Neutrophil (primary cell): Measurements from ENCODE around the gene TBX20.

Experiments used
- H3K27ac ChIP-seq: fragments of 200-600 bp; sonication (generic); 2 replicates; pipeline ENCODE4 v1.5.1; 2016; ENCODE audit warnings: mild to moderate bottlenecking, moderate library complexity
- H3K27me3 ChIP-seq: fragments of 200-600 bp; sonication (generic); 2 replicates; pipeline ENCODE4 v1.6.0; 2016; ENCODE audit warnings: mild to moderate bottlenecking
- H3K36me3 ChIP-seq: fragments of 200-600 bp; sonication (generic); 2 replicates; pipeline ENCODE4 v1.5.1; 2017
- H3K4me1 ChIP-seq, 2 experiments: fragments of 200-600 bp in 1 of 2; sonication (generic) in 1 of 2; 1 replicate in 1 of 2; 2 replicates in 1 of 2; pipeline versions ENCODE4 v1.5.1 to v1.6.1; 2013 to 2016; ENCODE audit warnings: low read depth in 1 of 2, low read length in 1 of 2, mild to moderate bottlenecking in 1 of 2, moderate library complexity in 1 of 2; ENCODE audit not compliant: control insufficient read depth in 1 of 2, insufficient read depth in 1 of 2
- H3K4me3 ChIP-seq, 2 experiments: fragments of 200-600 bp in 1 of 2; sonication (generic) in 1 of 2; 1 replicate in 1 of 2; 2 replicates in 1 of 2; pipeline ENCODE4 v1.5.1; 2013 to 2016; ENCODE audit warnings: low read depth in 1 of 2, low read length in 1 of 2, mild to moderate bottlenecking in 1 of 2, moderate library complexity in 1 of 2
- H3K9me3 ChIP-seq: fragments of 200-600 bp; sonication (generic); 2 replicates; pipeline ENCODE4 v1.5.1; 2016
- CTCF ChIP-seq: fragments of 200-600 bp; sonication (generic); IDR thresholded peaks from 2 replicates; pipeline ENCODE4 v1.5.1; 2016; ENCODE audit warnings: antibody characterized with exemption

Gene TBX20

GRCh38 chr7:35258125-35258867, 4.4 kb upstream of the TBX20 start:
- peaks cover 100% of the 10 kb centered on the region for H3K27me3 ChIP-seq
- H3K4me3 ChIP-seq: no peak overlapping the region
- peaks cover 11% of the 10 kb centered on the region in 2 experiments for H3K4me1 ChIP-seq
- H3K36me3 ChIP-seq: no peaks in the 10 kb centered on the region
- H3K27ac ChIP-seq: no peak overlapping the region
- TF ChIP-seq CTCF: no peak
- H3K9me3 ChIP-seq: no peaks in the 10 kb centered on the region

GRCh38 chr7:35257251-35258124, 3.6 kb upstream of the TBX20 start:
- no peak for TF ChIP-seq CTCF
- H3K27ac ChIP-seq: no peak overlapping the region
- H3K4me3 ChIP-seq: no peak overlapping the region
- H3K9me3 ChIP-seq: no peaks in the 10 kb centered on the region
- peaks cover 11 to 12% of the 10 kb centered on the region in 2 experiments for H3K4me1 ChIP-seq
- H3K27me3 ChIP-seq: peaks cover 100% of the 10 kb centered on the region
- no peaks in the 10 kb centered on the region for H3K36me3 ChIP-seq

DNA sequence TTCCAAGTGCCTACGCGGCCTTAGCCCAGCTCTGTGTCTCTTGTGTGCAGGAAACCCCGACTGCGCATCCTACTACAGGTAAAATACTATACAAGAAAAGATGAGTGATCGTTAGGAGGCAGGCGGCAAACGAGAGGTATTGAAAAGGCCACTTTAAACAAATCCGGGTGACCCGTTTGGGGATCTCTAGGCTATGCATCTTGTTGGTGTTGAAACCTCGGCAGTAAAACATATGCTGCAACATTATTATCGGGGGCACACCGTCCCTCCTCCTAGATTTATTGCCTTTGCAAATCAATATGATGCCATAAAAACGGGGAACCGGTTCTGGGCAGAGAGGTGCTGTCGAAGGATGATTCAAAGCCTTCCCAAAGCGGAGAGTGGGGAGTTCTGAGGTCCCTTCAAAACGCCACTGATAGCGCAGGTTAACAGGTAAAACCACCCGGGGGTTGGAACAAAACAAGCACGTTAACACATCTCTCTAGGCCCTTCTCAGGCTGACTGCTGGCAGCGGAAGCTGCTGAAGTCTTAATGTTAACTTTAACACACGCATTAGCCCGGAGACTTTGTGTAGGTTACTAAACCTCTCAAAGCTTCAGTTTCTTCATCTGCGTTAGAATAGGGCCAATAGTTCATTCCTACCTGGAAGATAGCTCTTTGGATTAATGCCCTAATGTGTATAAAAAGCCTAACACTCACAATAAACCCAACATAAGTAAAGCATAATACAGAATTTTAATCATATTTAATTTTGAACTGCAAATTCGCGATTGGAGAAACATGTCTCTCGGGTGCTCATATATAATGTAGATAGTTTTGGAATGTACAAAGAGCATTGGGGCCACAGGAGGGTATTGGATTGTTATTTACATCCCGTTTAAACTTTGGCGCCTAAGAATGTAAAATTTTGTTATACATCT, 2.6 kb upstream of the TBX20 start:
- no peak overlapping the region for H3K4me3 ChIP-seq
- H3K27me3 ChIP-seq: peaks cover 100% of the 10 kb centered on the region
- H3K36me3 ChIP-seq: no peaks in the 10 kb centered on the region
- H3K27ac ChIP-seq: no peak overlapping the region
- H3K9me3 ChIP-seq: no peaks in the 10 kb centered on the region
- TF ChIP-seq CTCF: no peak
- peaks cover 17 to 18% of the 10 kb centered on the region in 2 experiments for H3K4me1 ChIP-seq

DNA sequence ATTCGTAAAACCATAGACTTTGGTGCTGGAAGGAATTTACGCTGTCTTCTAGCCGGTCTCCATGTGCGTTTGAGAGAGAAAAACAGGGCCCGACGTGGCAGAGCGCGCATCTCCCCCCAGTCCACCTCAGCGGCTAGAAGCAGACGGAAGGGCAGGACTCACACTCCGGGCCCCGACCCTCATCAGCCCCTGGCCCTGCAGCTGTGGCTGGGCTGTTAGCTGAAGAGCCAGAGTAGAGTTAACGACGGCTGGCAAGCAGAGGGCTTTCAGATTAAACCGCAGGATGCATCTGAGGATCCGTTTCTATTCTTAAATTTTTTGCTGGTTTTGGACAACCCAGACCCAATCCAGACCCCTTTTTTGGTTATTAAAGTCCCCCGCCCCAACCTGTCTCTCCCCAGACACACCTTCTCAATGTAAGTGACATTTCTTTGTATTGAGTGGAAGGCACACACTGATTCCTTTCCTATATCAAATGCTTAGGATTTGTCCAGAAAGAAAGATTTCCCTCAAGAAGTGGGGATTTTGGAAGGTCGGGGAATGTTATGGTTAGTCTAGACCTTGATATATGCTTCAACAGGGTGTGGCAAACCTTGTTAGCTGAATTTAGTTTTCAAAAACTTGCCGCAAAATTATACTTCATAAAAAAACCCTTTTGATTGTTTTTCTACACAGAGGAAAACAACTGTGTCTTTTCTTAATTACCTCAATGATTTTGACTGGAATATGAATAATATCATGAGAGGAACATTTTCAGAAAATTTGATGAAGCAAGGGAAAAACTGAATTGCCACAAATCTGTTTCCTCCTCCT, 1.7 kb upstream of the TBX20 start:
- TF ChIP-seq CTCF: no peak
- no peak overlapping the region for H3K27ac ChIP-seq
- H3K4me3 ChIP-seq: no peak overlapping the region
- no peaks in the 10 kb centered on the region for H3K36me3 ChIP-seq
- peaks cover 100% of the 10 kb centered on the region for H3K27me3 ChIP-seq
- H3K4me1 ChIP-seq: peaks cover 17 to 19% of the 10 kb centered on the region in 2 experiments
- H3K9me3 ChIP-seq: no peaks in the 10 kb centered on the region
